Trophoblast cell (in vitro differentiated cells and primary cell): Measurements from ENCODE around the gene TAS1R1.

Source experiments
- DNase-seq, 2 donors: peaks; one replicate each; pipeline ENCODE4 v3.0.0-alpha.2; 2016
- H2AFZ ChIP-seq: 2 replicates; pipeline ENCODE4 v1.6.1; 2013; ENCODE audit warnings: low read length, moderate library complexity, mild to moderate bottlenecking; ENCODE audit not compliant: insufficient read depth, poor library complexity
- H2AK5ac ChIP-seq: 2 replicates; pipeline ENCODE4 v1.6.1; 2013; ENCODE audit warnings: mild to moderate bottlenecking, low read length
- H2BK120ac ChIP-seq: 2 replicates; pipeline ENCODE4 v1.6.1; 2013; ENCODE audit warnings: low read length, mild to moderate bottlenecking, moderate library complexity; ENCODE audit not compliant: insufficient read depth, poor library complexity
- H2BK12ac ChIP-seq: 2 replicates; pipeline ENCODE4 v1.6.1; 2013; ENCODE audit warnings: mild to moderate bottlenecking, low read length, moderate library complexity
- H2BK5ac ChIP-seq: 2 replicates; pipeline ENCODE4 v1.6.1; 2013; ENCODE audit warnings: low read length, low read depth, moderate library complexity, mild to moderate bottlenecking; ENCODE audit not compliant: poor library complexity
- H3K14ac ChIP-seq: 2 replicates; pipeline ENCODE4 v1.6.1; 2013; ENCODE audit warnings: mild to moderate bottlenecking, low read length
- H3K18ac ChIP-seq: 2 replicates; pipeline ENCODE4 v1.6.1; 2013; ENCODE audit warnings: mild to moderate bottlenecking, low read length
- H3K23ac ChIP-seq: 2 replicates; pipeline ENCODE4 v1.6.1; 2013; ENCODE audit warnings: low read length
- H3K27ac ChIP-seq: 2 replicates; pipeline ENCODE4 v1.5.1; 2013; ENCODE audit warnings: low read depth, mild to moderate bottlenecking, inconsistent platforms, low read length, moderate library complexity
- H3K27me3 ChIP-seq: 2 replicates; pipeline ENCODE4 v1.6.1; 2013; ENCODE audit warnings: inconsistent platforms, mild to moderate bottlenecking, low read length, moderate library complexity; ENCODE audit not compliant: insufficient read depth
- H3K36me3 ChIP-seq, 2 experiments: 1 replicate in 1 of 2; 2 replicates in 1 of 2; pipeline ENCODE4 v1.6.1; 2013; ENCODE audit warnings: low read length in 2 of 2, mild to moderate bottlenecking in 2 of 2, moderate library complexity in 1 of 2; ENCODE audit not compliant: insufficient read depth in 2 of 2, control insufficient read depth in 1 of 2
- H3K4ac ChIP-seq: 2 replicates; pipeline ENCODE4 v1.6.1; 2013; ENCODE audit warnings: low read depth, mild to moderate bottlenecking, low read length, moderate library complexity
- H3K4me1 ChIP-seq, 2 experiments: 1 replicate in 1 of 2; 2 replicates in 1 of 2; pipeline ENCODE4 v1.6.1; 2013; ENCODE audit warnings: low read length in 2 of 2, mild to moderate bottlenecking in 2 of 2, moderate library complexity in 1 of 2; ENCODE audit not compliant: insufficient read depth in 2 of 2, control insufficient read depth in 1 of 2
- H3K4me2 ChIP-seq: 2 replicates; pipeline ENCODE4 v1.6.1; 2013; ENCODE audit warnings: inconsistent platforms, mild to moderate bottlenecking, low read length, moderate library complexity
- H3K4me3 ChIP-seq: 2 replicates; pipeline ENCODE4 v1.5.1; 2013; ENCODE audit warnings: mild to moderate bottlenecking, low read depth, low read length, inconsistent platforms
- H3K79me1 ChIP-seq: one replicate; pipeline ENCODE4 v1.6.1; 2013; ENCODE audit warnings: low read length
- H3K79me2 ChIP-seq: 2 replicates; pipeline ENCODE4 v1.6.1; 2013; ENCODE audit warnings: low read length, mild to moderate bottlenecking; ENCODE audit not compliant: control insufficient read depth, insufficient read depth, poor library complexity
- H3K9ac ChIP-seq: 2 replicates; pipeline ENCODE4 v1.6.1; 2013; ENCODE audit warnings: mild to moderate bottlenecking, low read length
- H3K9me3 ChIP-seq: 2 replicates; pipeline ENCODE4 v1.6.1; 2013; ENCODE audit warnings: low read depth, mild to moderate bottlenecking, control low read depth, inconsistent platforms, low read length; ENCODE audit not compliant: insufficient read depth
- H4K12ac ChIP-seq: 2 replicates; pipeline ENCODE4 v1.6.1; 2013; ENCODE audit warnings: low read depth, mild to moderate bottlenecking, low read length, moderate library complexity
- H4K8ac ChIP-seq: 2 replicates; pipeline ENCODE4 v1.6.1; 2013; ENCODE audit warnings: low read depth, mild to moderate bottlenecking, low read length, moderate library complexity
- H4K91ac ChIP-seq: one replicate; pipeline ENCODE4 v1.6.1; 2013; ENCODE audit warnings: low read depth, mild to moderate bottlenecking, low read length, moderate library complexity
- WGBS: extraction: QIAGEN DNeasy Blood & Tissue Kit; methylation state at CpG from one replicate; pipeline ENCODE4 v1.1.7; 2013; ENCODE audit warnings: missing lambda C conversion rate; ENCODE audit not compliant: insufficient read length, insufficient coverage; ENCODE audit errors: extremely low coverage; 5-methylcytosine and 5-hydroxymethylcytosine counted together

Gene TAS1R1

DNA sequence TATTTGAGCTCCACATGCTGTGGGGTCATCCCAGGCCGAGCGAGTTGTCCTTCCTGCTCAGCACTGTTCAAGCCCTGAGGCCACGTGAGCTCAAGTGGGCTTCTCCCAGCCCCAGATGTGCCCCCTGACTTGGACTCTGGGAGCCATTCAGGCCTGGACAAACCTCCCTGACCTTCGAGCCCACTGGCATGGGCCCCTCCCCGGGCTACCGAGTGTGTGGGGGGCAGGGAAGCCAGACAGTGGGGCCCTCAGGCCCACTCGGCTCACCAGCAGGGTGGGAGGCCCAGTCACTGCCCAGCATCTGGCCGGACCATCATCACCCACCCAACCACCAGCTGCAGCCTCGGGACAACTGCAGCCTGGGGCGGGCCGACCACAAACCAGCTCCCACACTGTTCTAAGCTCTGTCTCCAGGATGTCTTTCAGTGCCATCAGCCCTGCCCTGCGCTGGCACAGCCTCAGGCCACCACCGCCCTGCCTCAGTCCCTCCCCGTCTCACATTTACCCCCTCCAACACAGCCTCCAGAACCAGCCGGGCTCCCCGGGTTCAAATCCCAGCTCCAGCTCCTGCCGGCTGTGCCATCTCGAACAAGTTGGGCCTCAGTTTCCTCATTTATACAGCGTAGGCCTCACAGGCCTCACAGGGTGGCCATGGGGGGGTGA is 42.7 kb upstream of the TAS1R1 start:
- no CpG with 5 or more reads among the region's 19 CpGs for WGBS
- Histone ChIP-seq H2BK120ac (peak overlapping the region; percentile 65), H3K4me3 (no peak overlapping the region), H3K9ac (no peak overlapping the region), H3K27ac (peak overlapping the region; percentile 98), H3K4ac (peak overlapping the region; percentile 23), H3K14ac (peak overlapping the region; percentile 45), H2AK5ac (peak overlapping the region; percentile 40), H3K23ac (no peak overlapping the region), H2BK12ac (peak overlapping the region; percentile 100), H3K9me3 (no peaks in the 10 kb centered on the region), H3K36me3 (no peaks in the 10 kb centered on the region), H2AFZ (peak overlapping the region; percentile 14), H3K4me1 (peaks cover 34 to 40% of the 10 kb centered on the region in 2 experiments), H2BK5ac (peak overlapping the region; percentile 78), H4K91ac (peak overlapping the region; percentile 83), H3K79me2 (peaks cover 7% of the 10 kb centered on the region), H3K18ac (peak overlapping the region; percentile 7), H4K8ac (peak overlapping the region; percentile 18), H3K4me2 (no peak overlapping the region), H3K27me3 (no peaks in the 10 kb centered on the region), H3K79me1 (peaks cover 30% of the 10 kb centered on the region), H4K12ac (peak overlapping the region; percentile 54)
- no peak for DNase-seq

GRCh38 chr1:6512908-6513280 is 42.2 kb upstream of the TAS1R1 start:
- Histone ChIP-seq H2AK5ac (peak overlapping the region; percentile 40), H3K18ac (peak overlapping the region; percentile 7), H4K8ac (peak overlapping the region; percentile 37), H3K79me1 (peaks cover 30% of the 10 kb centered on the region), H3K27ac (peak overlapping the region; percentile 98), H3K23ac (no peak overlapping the region), H3K4me3 (no peak overlapping the region), H3K9me3 (no peaks in the 10 kb centered on the region), H3K79me2 (peaks cover 7% of the 10 kb centered on the region), H2BK5ac (peak overlapping the region; percentile 78), H3K14ac (peak overlapping the region; percentile 81), H2AFZ (no peak overlapping the region), H2BK12ac (peak overlapping the region; percentile 100), H2BK120ac (peak overlapping the region; percentile 65), H4K12ac (no peak overlapping the region), H3K4me2 (no peak overlapping the region), H3K27me3 (no peaks in the 10 kb centered on the region), H3K4me1 (peaks cover 34 to 40% of the 10 kb centered on the region in 2 experiments), H4K91ac (peak overlapping the region; percentile 83), H3K4ac (no peak overlapping the region), H3K36me3 (no peaks in the 10 kb centered on the region), H3K9ac (no peak overlapping the region)
- WGBS: no CpG with 5 or more reads among the region's 8 CpGs
- peak in 1 of 2 donors; percentile 18 for DNase-seq

DNA sequence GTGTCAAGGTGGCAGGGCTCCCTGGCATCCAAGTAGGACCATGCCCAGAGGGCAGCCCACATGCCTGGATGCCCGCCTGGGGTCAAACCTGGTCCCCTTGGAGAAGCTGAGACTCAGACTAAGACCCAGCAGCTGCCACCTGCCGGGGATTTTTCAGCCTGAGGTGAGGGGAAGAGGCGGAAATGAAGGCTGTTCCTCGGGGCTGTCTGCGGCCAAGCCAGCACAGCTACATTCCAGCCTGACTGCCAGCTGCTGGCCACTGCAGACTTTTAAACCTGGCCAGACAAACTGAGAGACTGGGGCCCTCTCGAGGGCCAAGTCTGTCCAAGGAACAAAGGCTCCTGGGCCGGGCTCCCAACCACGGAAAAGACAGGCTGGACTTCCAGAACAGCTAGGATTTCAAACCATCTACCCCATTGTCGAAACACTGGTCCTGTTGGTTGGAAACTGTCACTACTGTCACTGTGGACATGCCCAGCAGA is 41.7 kb upstream of the TAS1R1 start:
- H4K91ac ChIP-seq: peak overlapping the region; percentile 95
- no peak overlapping the region for H2AFZ ChIP-seq
- H3K18ac ChIP-seq: peak overlapping the region; percentile 81
- peaks cover 7% of the 10 kb centered on the region for H3K79me2 ChIP-seq
- H3K4me1 ChIP-seq: peaks cover 34 to 40% of the 10 kb centered on the region in 2 experiments
- H3K27me3 ChIP-seq: no peaks in the 10 kb centered on the region
- no peaks in the 10 kb centered on the region for H3K36me3 ChIP-seq
- H2BK5ac ChIP-seq: peak overlapping the region; percentile 90
- peak; percentile 98 for DNase-seq
- peak overlapping the region; percentile 100 for H2BK12ac ChIP-seq
- H3K9me3 ChIP-seq: no peaks in the 10 kb centered on the region
- H3K9ac ChIP-seq: no peak overlapping the region
- H2BK120ac ChIP-seq: peak overlapping the region; percentile 88
- H3K4ac ChIP-seq: peak overlapping the region; percentile 22
- no peak overlapping the region for H3K23ac ChIP-seq
- peak overlapping the region; percentile 73 for H4K8ac ChIP-seq
- peak overlapping the region; percentile 88 for H3K14ac ChIP-seq
- peak overlapping the region; percentile 31 for H4K12ac ChIP-seq
- no CpG with 5 or more reads among the region's 9 CpGs for WGBS
- H3K27ac ChIP-seq: peak overlapping the region; percentile 98
- peak overlapping the region; percentile 61 for H2AK5ac ChIP-seq
- H3K4me2 ChIP-seq: no peak overlapping the region
- peak overlapping the region; percentile 41 for H3K4me3 ChIP-seq
- H3K79me1 ChIP-seq: peaks cover 34% of the 10 kb centered on the region

GRCh38 chr1:6515771-6516170 is 39.3 kb upstream of the TAS1R1 start:
- H2BK5ac ChIP-seq: peak overlapping the region; percentile 18
- no peak overlapping the region for H2AK5ac ChIP-seq

More at GRCh38 chr1:6515771-6516170, 39.3 kb upstream of the TAS1R1 start:
- Histone ChIP-seq H3K14ac (no peak overlapping the region), H2BK120ac (no peak overlapping the region), H3K4me3 (no peak overlapping the region), H2AFZ (no peak overlapping the region), H3K36me3 (no peaks in the 10 kb centered on the region), H3K4ac (no peak overlapping the region), H3K18ac (no peak overlapping the region), H4K8ac (no peak overlapping the region), H4K12ac (no peak overlapping the region), H3K9me3 (no peaks in the 10 kb centered on the region), H3K9ac (no peak overlapping the region), H4K91ac (peak overlapping the region; percentile 8), H3K23ac (no peak overlapping the region), H3K27ac (peak overlapping the region; percentile 70), H3K4me2 (no peak overlapping the region), H3K4me1 (peaks cover 48 to 54% of the 10 kb centered on the region in 2 experiments), H3K79me2 (peaks cover 7% of the 10 kb centered on the region), H3K79me1 (peaks cover 48% of the 10 kb centered on the region), H3K27me3 (no peaks in the 10 kb centered on the region), H2BK12ac (peak overlapping the region; percentile 12)
- no CpG with 5 or more reads among the region's 4 CpGs for WGBS
- DNase-seq: peak; percentile 92 to 98
